Measurements from ENCODE around the gene CST3.
"Not testable (repeated sequence)": the region's sequence is repeated elsewhere in the genome, so short reads cannot be mapped to it uniquely, and the experiment has no call there.

The CST3 gene

GRCh38 chr20:23637282-23638221 is at the start of gene CST3:
TSS of gene CST3 (minus strand) at chr20:23637955. CDS start at chr20:23637862, 93 bp downstream.
- DNase-seq (ENCODE audit: low read depth), result peak; percentile 44

GRCh38 chr20:23686046-23686750 is 48.4 kb upstream of the CST3 start:
- no peak for DNase-seq (ENCODE audit: low read depth)

GRCh38 chr20:23685529-23685896 is 47.8 kb upstream of the CST3 start:
- DNase-seq (ENCODE audit: low read depth), result not testable (repeated sequence)

GRCh38 chr20:23684261-23684660 is 46.5 kb upstream of the CST3 start:
- DNase-seq (ENCODE audit: low read depth), result no peak

GRCh38 chr20:23683807-23684206 is 46.1 kb upstream of the CST3 start:
- DNase-seq (ENCODE audit: low read depth), result no peak

GRCh38 chr20:23683281-23683680 is 45.5 kb upstream of the CST3 start:
- no peak for DNase-seq (ENCODE audit: low read depth)

GRCh38 chr20:23680146-23680545 is 42.4 kb upstream of the CST3 start:
- DNase-seq (ENCODE audit: low read depth), result no peak

- no peak for DNase-seq (ENCODE audit: low read depth)
Measured at GRCh38 chr20:23679133-23680092, 41.7 kb upstream of the CST3 start.

- DNase-seq (ENCODE audit: low read depth), result no peak
Measured at GRCh38 chr20:23673209-23673608, 35.5 kb upstream of the CST3 start.

- no peak for DNase-seq (ENCODE audit: low read depth)
Measured at GRCh38 chr20:23672158-23672557, 34.4 kb upstream of the CST3 start.

- no peak for DNase-seq (ENCODE audit: low read depth)
Measured at GRCh38 chr20:23671479-23671878, 33.7 kb upstream of the CST3 start.

GRCh38 chr20:23670361-23670760 is 32.6 kb upstream of the CST3 start:
- DNase-seq (ENCODE audit: low read depth), result no peak

GRCh38 chr20:23669866-23670265 is 32.1 kb upstream of the CST3 start:
- no peak for DNase-seq (ENCODE audit: low read depth)

GRCh38 chr20:23669327-23669726 is 31.6 kb upstream of the CST3 start:
- DNase-seq (ENCODE audit: low read depth), result no peak

GRCh38 chr20:23668477-23668951 is 30.8 kb upstream of the CST3 start:
- DNase-seq (ENCODE audit: low read depth), result peak; percentile 24

- DNase-seq (ENCODE audit: low read depth), result no peak
Measured at GRCh38 chr20:23667666-23668065, 29.9 kb upstream of the CST3 start.

GRCh38 chr20:23666698-23667097 is 28.9 kb upstream of the CST3 start:
- no peak for DNase-seq (ENCODE audit: low read depth)

- DNase-seq (ENCODE audit: low read depth), result no peak
Measured at GRCh38 chr20:23666189-23666588, 28.4 kb upstream of the CST3 start.

GRCh38 chr20:23664954-23665353 is 27.2 kb upstream of the CST3 start:
- no peak for DNase-seq (ENCODE audit: low read depth)

- DNase-seq (ENCODE audit: low read depth), result not testable (repeated sequence)
Measured at GRCh38 chr20:23664046-23664445, 26.3 kb upstream of the CST3 start.

GRCh38 chr20:23663180-23663579 is 25.4 kb upstream of the CST3 start:
- DNase-seq (ENCODE audit: low read depth), result no peak

Data from HS-5 (cell line).